NCI-H2227 (cell line): ENCODE results near the gene EPS8L3.

Source experiments
- DNase-seq: peaks from one replicate; lab custom pipeline; 2025; ENCODE audit not compliant: unreplicated experiment; lab: John Stamatoyannopoulos, UW

EPS8L3 gene

DNA sequence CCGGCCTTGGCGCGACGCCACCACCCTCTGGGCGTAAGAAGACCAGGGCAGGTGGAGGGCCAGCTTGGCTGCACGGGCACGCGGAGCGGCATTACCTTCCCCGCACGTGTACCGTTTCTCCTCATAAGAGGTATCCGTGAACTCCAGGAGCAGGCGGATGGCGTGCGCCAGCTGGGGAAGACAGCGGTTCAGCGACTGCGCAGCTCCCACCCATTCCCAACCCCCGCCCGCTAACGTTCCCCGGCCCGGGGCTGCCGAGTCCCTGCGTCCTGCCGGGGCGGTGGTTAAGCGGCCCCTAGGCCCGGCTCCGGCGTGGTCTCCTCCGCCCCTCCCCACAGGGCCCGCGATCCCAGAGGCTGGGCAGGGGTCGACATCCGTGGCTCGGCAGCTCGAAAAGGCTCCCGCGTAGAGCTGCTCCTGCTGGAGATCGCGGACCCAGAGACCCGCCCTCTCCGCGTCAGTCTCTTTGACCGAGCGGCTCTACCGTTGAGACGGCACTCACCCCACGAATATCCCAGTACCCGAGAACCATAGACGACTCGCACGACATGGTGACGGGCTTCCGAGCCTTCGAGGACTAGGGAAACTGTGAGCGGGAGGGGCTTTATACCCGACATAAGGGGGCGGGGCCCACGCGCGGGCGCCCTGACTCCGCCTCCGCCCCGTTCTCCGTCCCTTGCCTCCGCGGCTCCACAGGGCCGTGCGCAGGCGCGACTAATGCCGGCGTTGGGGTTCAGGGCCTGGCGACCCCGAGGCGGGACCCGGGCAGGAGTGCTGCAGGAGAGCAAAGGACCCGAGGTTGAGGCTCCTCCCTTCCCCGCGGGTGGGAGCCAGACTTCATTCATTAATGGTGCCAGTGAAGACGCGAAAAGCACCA lies 23.7 kb downstream of the EPS8L3 start:
- peak; percentile 88 for DNase-seq

DNA sequence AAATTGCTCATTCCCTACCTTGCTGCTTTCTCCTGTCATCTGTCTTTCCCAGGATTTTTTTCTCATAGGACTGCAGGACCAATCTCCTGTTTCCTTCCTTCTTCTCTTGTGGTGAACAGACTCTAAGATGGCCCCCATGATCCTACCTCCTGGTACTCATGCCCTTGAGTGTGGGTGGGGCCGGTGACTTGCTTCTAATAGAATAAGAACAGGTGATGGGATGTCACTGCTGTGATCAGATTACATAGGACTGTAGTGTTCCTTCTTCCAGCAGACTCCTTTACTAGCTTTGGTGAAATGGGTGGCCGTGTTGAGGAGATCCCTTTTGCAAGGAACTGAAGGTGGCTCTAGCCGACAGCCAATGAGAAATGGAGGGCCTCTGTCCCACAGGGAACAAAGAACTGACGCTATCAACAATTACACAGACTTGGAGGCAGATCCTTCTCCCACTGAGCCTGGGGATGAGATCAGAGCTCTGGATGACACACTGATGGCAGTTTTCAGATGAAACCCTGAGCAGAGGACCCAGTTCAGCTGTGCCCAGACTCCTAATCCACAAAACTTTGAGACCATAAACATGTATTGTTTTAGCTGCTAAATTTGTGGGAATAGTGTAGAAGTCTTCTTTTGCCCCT lies 30.4 kb downstream of the EPS8L3 start:
- no peak for DNase-seq

DNA sequence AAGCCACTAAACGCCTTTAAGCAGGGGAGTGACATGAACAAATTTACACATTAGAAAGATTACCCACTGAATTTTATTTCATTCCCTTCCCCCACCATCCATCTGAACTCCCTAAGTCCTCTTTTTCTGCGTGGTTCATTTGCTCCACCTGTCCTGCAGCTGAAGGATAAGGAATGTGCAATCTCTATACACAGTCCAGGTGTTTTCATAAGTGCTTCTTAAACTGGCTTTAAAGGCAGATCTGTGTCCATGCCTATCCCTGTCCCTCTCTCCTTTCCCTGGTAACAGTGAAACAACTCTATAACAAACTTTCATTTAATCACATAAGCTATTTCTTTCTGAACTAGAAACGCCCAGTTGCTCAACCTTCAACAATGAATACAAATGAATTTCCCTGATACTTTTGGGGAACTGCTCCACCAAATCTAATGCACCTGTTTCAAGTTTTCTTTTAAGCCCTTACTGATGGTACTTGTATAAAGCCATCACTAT lies 31.3 kb downstream of the EPS8L3 start:
- no peak for DNase-seq

DNA sequence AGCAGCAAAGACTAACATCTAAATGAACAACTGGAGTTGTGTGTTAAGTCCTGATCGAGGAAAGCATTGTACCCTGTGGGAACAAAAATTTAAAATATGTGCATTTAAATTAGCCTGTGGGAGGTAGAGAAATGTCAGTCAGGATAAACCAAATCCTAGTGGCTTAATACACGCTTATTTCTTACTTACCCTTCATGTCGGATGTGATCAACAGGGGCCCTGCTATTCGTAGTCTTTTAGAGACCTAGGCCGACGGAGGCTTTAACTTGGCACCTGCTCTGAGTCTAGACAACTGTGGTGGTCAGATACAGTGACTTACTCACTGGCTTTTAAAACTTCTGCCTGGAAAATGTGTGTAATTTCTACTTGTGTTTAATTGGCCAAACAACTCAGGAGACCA lies 33.1 kb downstream of the EPS8L3 start:
- DNase-seq, result no peak

DNA sequence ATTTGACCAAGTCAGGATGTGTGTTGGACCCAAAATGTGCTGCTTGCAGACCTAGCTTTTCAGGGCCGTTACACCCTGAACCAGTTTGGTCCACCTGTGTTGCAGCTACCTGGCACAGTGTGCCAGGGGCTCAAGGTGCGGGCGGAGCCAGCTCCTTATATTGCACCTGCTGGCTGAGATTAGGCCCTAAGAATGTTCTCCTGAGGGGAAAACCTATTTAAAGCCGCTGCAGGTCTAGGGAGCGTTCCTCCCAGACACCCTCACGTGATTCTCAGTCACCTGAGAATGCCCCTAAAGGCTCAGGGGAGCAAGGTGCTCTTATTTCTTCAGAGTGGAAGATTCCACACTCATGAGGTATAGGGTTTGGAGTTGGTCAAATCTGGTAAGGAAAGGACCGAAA lies 34.9 kb downstream of the EPS8L3 start:
- no peak for DNase-seq

DNA sequence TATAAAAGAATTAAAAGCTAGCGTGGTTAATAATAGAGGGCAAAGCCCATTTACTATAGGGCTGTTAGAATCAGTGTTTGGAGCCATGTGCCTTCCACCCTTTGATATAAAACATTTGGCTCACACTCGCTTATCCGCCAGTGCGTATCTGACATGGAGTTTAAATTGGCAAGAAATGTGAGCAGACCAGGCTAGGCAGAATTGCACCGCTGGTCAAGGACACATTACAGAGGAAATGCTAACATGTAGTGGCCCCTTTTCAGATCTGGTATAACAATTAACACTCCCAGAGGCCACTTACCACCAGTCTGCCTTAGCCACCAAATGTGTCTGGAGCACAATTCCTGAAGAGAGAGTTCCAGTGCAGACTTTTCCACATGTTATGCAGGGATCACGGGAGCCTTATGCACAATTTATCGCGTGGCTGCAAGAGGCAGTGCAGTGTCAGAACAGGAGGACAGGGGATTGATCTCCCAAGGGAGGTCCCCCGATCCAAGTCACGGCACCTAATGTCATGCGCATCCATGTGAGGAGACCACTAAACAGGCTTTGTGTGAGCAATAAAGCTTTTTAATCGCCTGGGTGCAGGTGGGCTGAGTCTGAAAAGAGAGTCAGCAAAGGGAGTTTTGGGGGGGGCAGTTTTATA lies 36.9 kb downstream of the EPS8L3 start:
- DNase-seq, result no peak

DNA sequence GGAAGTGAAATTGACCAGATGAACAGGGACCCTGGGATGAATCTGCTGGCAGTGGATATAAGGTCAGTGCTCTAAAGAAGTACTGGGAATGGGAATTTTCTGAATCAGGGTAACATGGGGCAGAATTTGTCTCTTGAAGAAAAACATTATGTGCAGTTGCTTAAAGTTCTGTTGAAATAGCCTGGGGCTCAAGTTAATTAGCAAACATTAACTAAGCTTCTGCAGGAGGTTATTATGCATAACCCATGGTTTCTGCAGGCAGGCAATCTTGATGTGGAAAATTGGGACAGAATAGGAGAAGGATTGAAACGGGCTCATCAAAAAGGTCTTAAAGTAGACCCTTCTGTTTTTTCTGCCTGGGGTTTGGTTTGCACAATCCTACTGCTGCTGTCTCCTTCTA lies 37.7 kb downstream of the EPS8L3 start:
- no peak for DNase-seq

DNA sequence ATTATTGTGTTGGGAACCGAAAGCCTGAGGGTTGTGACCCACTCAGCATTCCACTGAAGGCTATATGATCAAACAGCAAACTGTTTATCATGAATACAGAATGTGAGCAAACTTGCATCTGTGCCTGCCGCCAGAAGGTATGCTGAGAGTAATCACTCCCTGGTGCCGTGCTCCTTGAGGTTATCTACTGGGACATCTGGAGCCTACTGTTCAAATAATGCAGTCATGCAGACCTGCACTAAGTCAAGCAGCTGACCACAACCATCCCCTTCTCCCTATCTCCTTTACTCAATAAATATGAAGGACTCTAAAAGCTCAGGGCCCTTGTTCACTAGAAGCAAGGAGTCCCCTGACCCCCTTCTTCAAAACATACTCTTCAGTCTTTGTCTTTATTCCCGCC lies 38.2 kb downstream of the EPS8L3 start:
- DNase-seq, result no peak

DNA sequence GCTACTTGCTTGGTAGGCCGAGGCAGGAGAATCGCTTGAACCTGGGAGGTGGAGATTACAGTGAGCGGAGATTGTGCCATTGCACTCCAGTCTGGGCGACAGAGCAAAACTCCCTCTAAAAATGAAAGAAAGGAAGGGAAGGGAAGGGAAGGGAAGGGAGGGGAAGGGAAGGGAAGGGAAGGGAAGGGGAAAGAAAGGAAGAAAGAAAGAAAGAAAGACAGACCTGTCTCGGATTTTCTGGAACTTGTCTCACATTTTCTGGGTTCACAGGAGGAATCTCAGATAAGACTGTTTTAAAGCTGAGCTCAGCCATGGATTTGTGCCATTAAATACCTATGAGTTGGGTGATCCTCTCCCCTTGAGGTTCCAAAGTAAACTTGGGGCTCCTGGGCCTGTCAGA lies 38.8 kb downstream of the EPS8L3 start:
- DNase-seq, result no peak

DNA sequence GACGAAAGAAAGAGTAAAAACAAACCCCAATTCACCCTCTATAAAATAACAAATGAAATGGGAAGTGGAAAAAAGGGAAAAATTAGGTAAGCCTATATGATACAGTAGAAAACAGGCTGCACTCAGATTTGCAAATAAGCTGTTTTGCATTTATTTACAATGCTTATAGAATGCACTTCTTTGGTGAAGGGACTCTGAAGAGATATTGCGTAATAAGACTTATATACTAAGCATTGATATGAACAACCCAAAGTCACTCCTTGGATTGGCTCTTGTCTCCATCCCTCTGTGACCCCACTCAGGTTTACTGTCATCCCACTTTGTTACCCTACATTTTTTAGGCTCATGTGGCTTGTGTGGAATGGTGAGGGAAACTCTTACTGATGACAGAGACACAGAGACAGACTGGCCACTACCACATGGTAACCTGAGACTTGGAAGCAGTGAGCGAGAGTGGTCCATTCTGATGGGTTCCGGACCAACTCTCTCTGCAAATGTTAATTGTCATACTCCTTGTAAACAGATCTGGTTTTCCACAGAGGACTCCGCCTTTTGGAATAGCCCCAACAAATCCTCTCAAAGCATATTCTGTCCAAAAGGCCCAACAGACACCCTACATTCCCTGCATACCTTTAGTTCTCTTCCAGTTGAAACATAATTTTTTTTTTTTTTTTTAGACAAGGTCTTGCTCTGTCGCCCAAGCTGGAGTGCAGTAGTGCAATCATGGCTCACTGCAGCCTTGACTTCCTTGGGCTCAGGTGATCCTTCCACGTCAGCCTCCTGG lies 40.6 kb downstream of the EPS8L3 start:
- DNase-seq, result no peak

DNA sequence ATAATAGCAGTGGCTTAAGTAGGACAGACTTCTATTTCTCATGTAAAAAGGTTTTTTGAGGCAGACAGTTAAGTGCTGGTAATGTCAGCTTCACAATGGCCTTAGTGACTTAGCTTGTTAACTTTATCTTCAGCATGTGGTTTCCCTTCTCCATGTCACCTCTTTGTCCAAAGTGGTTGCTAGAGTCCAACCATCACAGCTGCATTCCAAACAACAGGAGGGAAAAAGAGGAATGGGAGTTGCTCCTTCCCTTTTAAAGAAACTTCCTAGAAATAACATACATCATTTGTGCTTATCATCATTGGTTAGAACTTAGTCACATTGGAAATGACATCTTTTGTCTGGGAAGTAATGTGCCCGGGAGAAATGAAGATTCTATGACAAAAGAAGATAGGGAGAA lies 41.8 kb downstream of the EPS8L3 start:
- DNase-seq, result no peak

DNA sequence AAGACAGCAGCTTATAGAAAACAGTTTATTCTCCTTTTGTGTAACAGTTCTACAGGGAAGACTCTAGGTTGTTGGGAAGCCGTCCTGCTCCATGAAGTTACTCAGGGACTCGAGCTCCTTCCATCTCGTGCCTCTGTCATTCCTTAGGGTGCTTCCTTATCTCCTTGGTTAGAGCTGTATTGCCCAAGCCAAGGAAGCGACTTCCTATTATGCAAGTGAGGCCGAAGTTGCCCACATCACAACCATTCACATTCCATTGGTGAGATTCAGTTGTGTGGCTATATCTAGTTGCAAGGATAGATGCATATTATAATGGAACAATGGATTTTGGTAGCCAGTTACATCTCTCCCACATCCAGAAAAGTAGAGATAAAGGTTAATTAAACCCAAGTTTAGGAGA lies 42.7 kb downstream of the EPS8L3 start:
- no peak for DNase-seq

DNA sequence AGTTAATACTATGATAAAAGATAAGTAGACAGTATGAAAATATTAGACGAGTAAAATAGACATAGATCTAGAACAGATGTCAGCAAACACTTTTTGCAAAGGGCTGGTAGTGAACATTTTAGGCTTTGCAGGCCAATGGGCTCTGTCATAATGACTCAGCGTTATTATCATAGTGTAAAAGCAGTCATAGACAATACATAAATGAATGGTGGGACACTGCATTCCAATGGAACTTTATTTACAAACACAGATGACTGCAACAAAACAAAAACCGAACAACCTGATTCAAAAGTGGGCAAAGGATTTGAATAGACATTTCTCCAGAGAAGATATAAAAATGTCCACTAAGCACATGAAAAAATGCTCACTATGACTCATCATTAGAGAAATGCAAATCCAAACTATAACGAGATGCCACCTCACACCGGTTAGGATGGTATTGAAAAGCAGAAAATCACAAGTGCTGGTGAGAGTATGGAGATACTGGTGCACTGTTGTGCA lies 44.3 kb downstream of the EPS8L3 start:
- no peak for DNase-seq

DNA sequence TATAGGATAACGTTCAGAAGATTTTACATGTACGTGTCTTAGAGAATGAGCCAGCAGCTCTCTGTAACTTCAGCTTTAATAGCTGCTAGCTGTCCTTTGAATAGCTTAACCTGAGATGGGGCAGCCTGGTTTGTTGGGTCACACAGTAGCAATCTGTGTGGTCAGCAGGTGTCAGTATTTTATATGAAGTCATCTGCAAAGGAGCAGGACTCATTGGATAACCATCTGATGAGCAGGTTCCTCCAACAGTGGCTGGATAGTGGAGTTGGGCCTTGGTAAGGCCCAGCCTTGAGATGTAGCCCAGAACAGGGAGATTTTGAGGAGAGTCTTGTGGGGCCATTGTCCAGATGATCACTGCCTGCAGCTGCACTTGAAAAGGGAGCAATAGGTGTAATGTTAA lies 45.2 kb downstream of the EPS8L3 start:
- DNase-seq, result no peak

DNA sequence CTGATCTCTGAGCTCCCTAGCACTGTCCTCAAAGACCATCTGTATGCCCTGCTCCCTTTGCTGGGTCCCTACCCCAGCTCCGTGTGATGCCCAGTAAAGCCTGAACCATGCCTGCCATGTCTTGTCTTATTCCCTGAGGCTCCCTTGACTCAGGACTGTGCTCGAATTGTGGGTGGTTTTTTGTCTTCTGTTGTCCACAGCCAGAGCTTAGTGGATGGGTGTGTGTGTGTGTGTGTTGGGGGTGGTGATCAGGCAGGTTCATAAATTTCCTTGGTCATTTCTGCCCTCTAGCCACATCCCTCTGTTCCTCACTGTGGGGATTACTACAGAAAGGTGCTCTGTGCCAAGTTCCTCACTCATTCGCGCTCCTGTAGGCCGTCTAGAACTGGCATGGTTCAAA lies 46.0 kb downstream of the EPS8L3 start:
- no peak for DNase-seq

DNA sequence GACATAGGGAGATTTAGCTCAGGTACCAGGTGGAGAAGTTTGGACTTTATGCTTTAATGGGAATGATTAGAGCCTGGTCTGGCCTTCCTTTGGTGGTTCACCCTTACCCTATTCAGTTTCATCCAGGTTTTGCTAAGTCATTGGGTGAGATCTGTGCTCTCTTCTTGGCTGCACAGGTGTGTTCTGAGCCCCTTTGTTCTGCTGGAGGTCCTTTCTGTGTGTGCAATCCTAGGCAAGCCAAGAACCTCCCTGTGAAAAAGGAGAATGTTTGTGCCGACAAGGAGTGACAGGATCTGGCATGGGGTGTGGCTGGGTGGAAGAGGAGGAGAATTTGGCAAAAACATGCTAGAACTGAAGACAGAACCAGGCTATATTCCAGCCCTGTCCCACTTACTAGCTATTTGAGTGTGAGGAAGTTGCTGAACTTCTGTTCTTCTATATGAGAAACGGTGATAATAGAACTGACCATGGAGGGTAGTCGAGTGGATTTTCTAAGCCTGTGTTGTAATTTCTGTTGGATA lies 47.1 kb downstream of the EPS8L3 start:
- DNase-seq, result no peak

DNA sequence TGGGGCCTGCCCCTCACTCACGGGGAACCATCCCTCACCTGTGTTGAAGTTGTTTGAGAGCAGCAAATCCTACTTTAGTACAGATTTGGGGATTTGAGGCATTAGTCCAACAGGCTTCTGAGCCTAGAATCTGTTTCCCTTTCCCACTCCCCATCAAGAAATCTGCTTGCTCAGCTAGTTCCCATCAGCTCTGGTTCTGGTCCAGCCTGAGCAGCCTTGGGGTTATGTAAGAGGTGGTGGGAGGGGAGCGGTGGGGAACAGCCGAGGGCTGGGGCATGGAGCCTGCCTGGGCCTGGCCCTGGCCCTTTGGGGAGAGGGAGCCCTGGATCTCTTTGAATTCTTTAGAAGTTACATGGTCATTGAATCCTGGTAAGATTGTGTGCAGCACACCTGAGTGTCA lies 47.6 kb downstream of the EPS8L3 start:
- DNase-seq, result no peak

DNA sequence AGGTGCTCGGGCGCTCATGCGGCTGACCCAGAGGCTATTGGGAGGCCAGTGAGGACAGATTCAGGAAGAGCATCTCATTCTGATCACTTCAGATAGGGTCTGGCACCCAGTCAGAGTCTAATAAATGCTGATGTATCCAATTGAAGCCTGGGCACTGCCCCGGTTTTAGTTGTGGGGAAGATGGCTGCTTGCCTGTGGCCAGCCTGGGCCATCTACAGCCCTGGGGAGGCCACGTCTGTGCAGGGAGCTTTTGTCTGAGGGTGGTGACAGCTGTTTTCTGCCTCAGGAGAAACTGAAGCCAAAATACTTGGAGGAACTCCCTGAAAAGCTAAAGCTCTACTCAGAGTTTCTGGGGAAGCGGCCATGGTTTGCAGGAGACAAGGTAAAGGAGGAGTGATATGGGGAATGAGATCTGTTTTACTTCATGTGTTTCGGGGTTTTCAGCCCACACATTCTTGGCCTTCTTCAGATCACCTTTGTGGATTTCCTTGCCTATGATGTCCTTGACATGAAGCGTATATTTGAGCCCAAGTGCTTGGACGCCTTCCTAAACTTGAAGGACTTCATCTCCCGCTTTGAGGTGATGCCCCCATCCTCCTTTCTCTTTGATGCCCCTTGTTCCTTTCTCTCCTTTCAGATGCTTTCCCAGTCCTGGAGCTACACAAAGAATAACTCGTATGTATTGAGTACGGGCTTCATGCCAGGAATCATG lies 48.9 kb downstream of the EPS8L3 start:
- no peak for DNase-seq

DNA sequence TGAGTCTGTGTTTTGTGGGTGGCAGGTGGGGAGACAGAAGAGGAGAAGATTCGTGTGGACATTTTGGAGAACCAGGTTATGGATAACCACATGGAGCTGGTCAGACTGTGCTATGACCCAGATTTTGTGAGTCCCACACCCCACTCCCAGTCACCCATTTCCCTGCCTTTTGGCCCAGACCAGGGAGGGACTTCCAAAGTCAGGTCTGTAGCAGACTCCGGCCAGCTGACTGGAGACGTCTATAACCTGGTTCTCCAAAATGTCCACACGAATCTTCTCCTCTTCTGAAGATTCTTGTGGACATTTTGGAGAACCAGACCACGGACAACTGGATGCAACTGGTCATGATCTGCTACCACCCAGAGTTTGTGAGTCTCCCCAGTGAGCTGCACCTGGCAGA lies 50.1 kb downstream of the EPS8L3 start:
- DNase-seq, result no peak

DNA sequence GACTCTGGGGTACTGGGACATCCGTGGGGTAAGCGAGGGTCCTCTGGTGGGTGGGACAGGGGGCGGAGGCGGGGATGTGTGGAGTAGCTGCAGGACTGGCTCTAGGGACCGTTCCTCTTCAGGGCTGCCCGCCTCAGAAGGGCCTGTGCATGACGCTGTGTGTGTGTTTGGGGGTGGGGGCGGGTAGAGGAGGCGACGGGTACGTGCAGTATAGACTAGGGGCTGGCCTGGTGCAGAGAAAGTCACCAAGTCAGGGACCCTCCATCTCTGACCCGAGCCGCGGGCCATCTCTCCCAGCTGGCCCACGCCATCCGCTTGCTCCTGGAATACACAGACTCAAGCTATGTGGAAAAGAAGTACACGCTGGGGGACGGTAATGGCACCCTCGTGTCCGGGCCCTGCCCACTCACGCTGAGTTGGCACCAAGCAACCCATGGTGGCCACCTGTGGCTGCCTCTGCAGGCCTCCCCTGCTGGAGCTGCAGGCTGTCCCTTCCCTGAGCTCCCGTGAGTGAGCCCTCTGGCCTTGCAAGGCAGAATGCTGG lies 51.3 kb downstream of the EPS8L3 start:
- DNase-seq, result no peak
